Measurements from ENCODE around the gene UBAC1. TPM values are rescaled to one million over a fixed set of nuclear protein-coding genes. Genes with fewer than 3 reads are reported as not detected.

Gene UBAC1
- polyA plus RNA-seq, 1 of the 3 experiments (the other 2 are of a cell fraction): 67.7 TPM

DNA sequence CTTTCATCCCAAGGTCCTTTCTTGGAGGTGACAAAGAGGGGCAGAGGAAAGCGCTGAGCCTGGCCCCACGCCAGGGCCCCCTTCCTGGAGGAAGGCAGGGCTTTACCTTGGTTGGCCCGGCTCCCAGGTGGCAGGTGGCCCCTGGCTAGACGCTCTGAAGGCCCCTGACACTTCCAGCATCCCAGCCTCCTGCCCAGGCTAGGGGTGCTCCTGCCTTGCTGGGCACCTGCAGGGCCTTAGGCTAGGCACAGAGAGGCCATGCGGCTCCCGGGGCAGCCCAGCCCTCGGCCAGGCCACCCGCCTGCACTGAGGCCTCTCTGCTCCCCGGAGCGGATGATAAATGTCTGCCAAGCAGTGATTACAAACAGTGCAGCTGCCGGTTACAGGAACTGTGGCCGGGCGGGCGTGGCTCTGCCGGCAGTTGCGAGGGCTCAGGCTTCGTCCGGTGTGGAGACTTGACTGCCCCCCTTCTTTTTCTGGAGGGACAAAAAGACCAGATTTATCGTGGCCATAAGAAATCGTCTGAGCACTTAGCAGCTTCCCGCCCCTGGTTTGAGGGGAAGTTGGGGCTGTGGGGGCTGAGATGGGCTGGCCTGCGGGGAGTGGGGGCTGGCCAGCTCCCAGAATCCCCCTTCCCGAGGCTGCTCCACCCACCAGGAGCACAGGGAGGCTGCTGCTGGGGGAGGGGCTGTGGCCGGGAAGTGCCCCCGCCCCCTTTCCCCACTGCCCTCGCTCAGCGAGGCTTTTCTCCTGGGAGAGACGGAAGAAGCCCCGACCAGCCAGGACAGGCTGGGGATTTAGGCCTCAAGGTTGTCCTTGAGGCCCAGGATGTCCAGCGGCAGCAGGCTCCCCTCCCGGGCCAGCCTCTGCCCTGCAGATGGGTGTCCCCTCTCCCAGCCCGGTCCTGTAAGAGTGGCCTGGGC lies 31.6 kb upstream of the UBAC1 start:
- no peaks in the 10 kb centered on the region for H3K79me2 ChIP-seq (ENCODE audit: insufficient read depth)
- no peaks in the 10 kb centered on the region for H3K36me3 ChIP-seq (replicated peaks in 1 of 2; ENCODE audit: control insufficient read depth in 1 of 2, insufficient read depth in 2 of 2, low read length in 1 of 2)
- ChIA-PET POLR2A (interaction anchor here (2.0 kb wide), 1 partner anchor 125 kb away, joined by 5 read pairs; no protein-coding TSS in a partner anchor), CTCF (interaction anchor here (1.4 to 2.2 kb wide), 3 partner anchors 9 to 130 kb away, joined by 5 to 11 read pairs (median 6); no protein-coding TSS in a partner anchor)
- DNase-seq: peak; percentile 89
- peak overlapping the region; percentile 69 for H3K9ac ChIP-seq
- H4K20me1 ChIP-seq (ENCODE audit: insufficient read depth): no peaks in the 10 kb centered on the region
- H3K27ac ChIP-seq (ENCODE audit: low read depth in 2 of 2, low read length in 1 of 2): peak overlapping the region; percentile 69 to 99
- 0% methylated on average over 8 of the region's 32 CpGs for WGBS (ENCODE audit: low lambda C conversion rate)
- no peaks in the 10 kb centered on the region for H3K27me3 ChIP-seq (ENCODE audit: insufficient read depth)
- peak overlapping the region; percentile 42 to 56 for H3K4me3 ChIP-seq (ENCODE audit: low read depth in 2 of 2, low read length in 1 of 2)
- H3K4me1 ChIP-seq (ENCODE audit: control insufficient read depth in 1 of 2, insufficient read depth in 2 of 2, low read depth in 1 of 2, low read length in 1 of 2): peaks cover 16 to 72% of the 10 kb centered on the region in 2 experiments; a peak in 3 of 4 replicates
- no peaks in the 10 kb centered on the region for H3K9me3 ChIP-seq
- peak overlapping the region; percentile 54; the same call in 1 of the 2 replicates for H2AFZ ChIP-seq (ENCODE audit: low read depth)
- peaks cover 9% of the 10 kb centered on the region for H3F3A ChIP-seq (replicated peaks; ENCODE audit: insufficient read depth)
- H3K9me2 ChIP-seq: no peaks in the 10 kb centered on the region
- H3K4me2 ChIP-seq: peak overlapping the region; percentile 90
- TF ChIP-seq MEF2A (IDR thresholded peaks at IDR 0.05; ENCODE audit: borderline replicate concordance, low read depth) (no peak), ZBTB33 (IDR thresholded peaks at IDR 0.05; ENCODE audit: borderline replicate concordance, low read depth) (no peak), EP300 (IDR thresholded peaks at IDR 0.05; ENCODE audit: borderline replicate concordance in 1 of 2, low read depth in 1 of 2, low read length in 1 of 2) (no peak; a peak in 2 of 4 replicates), ELF1 (IDR thresholded peaks at IDR 0.05) (0 out of 2 replicates have a peak, but pooled peaks have one; percentile 25), MXI1 (IDR thresholded peaks at IDR 0.05; ENCODE audit: low read depth, low read length) (peak; percentile 77), CHD2 (IDR thresholded peaks at IDR 0.05; ENCODE audit: low read length, partially characterized antibody) (peak; percentile 54), RXRA (IDR thresholded peaks at IDR 0.05; ENCODE audit: borderline replicate concordance, low read depth) (no peak), MAX (IDR thresholded peaks at IDR 0.05; ENCODE audit: low read depth) (peak; percentile 61), TCF12 (IDR thresholded peaks at IDR 0.05) (peak; percentile 58), GATA2 (CRISPR knock-in tag; IDR thresholded peaks at IDR 0.05) (0 out of 2 replicates have a peak, but pooled peaks have one; percentile 22), YY1 (IDR thresholded peaks at IDR 0.05; ENCODE audit: low read depth) (peak; percentile 72), SMC3 (IDR thresholded peaks at IDR 0.05; ENCODE audit: low read depth, low read length) (0 out of 2 replicates have a peak, but pooled peaks have one; percentile 3), POLR2AphosphoS5 (IDR thresholded peaks at IDR 0.05; ENCODE audit: low read depth, low read length) (peak; percentile 42), NFIC (IDR thresholded peaks at IDR 0.05; ENCODE audit: borderline replicate concordance) (peak; percentile 39; the same call in 1 of the 2 replicates)
- TF ChIP-seq, protein P1, sequence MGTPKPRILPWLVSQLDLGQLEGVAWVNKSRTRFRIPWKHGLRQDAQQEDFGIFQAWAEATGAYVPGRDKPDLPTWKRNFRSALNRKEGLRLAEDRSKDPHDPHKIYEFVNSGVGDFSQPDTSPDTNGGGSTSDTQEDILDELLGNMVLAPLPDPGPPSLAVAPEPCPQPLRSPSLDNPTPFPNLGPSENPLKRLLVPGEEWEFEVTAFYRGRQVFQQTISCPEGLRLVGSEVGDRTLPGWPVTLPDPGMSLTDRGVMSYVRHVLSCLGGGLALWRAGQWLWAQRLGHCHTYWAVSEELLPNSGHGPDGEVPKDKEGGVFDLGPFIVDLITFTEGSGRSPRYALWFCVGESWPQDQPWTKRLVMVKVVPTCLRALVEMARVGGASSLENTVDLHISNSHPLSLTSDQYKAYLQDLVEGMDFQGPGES (IDR thresholded peaks at IDR 0.05; ENCODE audit: low read depth, low read length): no peak
- TF ChIP-seq, protein P2, sequence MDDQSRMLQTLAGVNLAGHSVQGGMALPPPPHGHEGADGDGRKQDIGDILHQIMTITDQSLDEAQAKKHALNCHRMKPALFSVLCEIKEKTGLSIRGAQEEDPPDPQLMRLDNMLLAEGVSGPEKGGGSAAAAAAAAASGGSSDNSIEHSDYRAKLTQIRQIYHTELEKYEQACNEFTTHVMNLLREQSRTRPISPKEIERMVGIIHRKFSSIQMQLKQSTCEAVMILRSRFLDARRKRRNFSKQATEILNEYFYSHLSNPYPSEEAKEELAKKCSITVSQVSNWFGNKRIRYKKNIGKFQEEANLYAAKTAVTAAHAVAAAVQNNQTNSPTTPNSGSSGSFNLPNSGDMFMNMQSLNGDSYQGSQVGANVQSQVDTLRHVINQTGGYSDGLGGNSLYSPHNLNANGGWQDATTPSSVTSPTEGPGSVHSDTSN (IDR thresholded peaks at IDR 0.05): peak; percentile 73

All from SK-N-SH (cell line).